ENCODE data around the gene LAPTM5.

The LAPTM5 gene

GRCh38 chr1:30787266-30787665, 29.7 kb upstream of the LAPTM5 start:
- DNase-seq (ENCODE audit: low spot score): no peak

- no peak for DNase-seq (ENCODE audit: low spot score)
These were observed 28.9 kb upstream of the LAPTM5 start for GRCh38 chr1:30786264-30786991.

- DNase-seq (ENCODE audit: low spot score): no peak
These were observed 28.1 kb upstream of the LAPTM5 start for GRCh38 chr1:30785714-30786113.

- no peak for DNase-seq (ENCODE audit: low spot score)
These were observed 27.6 kb upstream of the LAPTM5 start for GRCh38 chr1:30785181-30785580.

DNA sequence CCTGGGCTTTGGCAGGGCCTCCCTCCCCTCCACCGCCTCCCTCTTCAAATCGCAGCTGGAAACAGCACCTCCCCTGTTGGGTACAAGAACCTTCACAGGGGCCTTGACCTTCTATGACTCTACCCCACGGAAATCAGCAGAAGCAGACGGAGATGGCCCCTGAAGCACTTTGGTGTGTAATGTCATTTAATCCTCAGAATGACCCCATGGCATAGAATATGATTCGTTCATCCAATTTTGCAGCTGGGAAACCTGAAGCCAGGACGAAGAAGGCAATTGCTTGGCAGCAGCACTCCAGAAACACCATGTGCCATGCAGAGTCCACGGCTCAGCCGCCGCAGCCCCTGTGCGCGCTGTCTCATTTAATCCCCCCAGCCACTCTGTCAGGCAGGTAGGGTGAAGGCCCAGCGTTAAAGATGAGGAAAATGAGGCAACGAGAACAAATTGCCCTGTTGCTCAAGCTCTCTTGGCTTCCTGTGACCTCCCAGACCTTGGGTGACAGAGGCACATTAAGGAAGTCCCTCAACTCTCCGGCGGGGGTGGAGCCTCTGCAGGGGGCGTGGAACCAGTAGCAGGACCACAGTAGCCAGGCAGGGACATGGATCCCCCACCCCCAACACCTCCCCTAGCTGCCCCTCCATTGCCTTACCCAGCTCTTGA, 25.8 kb upstream of the LAPTM5 start:
- DNase-seq (ENCODE audit: low spot score): no peak

- DNase-seq (ENCODE audit: low spot score): peak; percentile 83
These were observed 25.0 kb upstream of the LAPTM5 start for GRCh38 chr1:30782361-30783255.

DNA sequence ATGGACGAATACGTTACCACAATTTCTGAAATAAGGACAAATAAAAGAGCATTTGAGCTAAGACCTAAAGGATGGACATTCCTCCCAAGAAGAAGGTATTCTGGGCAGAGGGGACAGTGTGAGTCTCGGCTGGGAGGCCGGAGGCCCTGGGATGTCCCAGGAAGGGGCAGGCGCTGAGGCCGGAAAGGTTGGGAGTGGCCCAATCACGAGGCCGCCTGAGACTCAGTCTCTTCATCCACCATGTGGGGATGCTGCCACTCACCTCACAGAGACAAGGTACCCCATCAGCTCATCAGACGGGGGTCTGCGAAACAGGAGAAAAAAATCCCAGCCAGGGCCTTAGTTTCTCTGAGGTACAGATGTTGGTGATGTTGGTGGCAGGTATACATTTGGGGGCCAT, 24.3 kb upstream of the LAPTM5 start:
- no peak for DNase-seq (ENCODE audit: low spot score)

- DNase-seq (ENCODE audit: low spot score): peak; percentile 60
These were observed 22.8 kb upstream of the LAPTM5 start for GRCh38 chr1:30780409-30780808.

DNA sequence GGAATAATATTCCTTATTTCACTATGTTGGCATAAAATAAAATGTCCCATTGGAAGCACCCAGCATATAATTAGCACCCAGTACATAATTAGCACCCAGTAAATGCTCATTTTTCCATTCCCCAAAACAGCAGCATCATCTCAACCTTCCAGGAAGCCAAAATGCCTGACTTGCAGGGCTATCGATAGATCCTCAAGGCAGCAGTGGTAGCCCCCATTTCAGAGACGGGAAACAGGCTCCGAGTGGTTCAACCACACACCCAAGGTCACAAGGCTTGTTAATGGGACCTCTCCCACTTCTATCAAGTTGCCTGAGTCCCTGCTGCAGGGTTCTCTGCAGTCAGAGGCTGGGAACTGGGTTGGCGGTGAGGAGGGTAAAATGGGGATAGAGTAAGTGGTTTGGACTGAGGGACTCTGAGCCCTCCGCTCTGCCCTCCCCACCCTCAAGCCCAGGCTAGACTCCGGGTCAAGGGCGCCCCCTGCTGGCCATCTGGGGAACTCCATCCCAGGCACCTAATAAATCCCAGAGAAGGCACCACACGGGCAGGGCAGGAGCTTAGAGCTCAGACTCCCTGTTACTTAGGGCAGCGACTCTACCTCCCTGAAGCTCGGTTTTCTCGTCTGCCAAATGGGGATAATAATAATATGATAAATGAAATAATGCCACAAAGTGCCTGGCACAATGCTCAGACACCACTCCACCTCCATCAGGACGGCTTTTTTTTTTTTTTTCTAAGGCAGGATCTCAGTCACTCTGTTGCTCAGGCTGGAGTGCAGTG, 21.9 kb upstream of the LAPTM5 start:
- DNase-seq (ENCODE audit: low spot score): peak; percentile 92

DNA sequence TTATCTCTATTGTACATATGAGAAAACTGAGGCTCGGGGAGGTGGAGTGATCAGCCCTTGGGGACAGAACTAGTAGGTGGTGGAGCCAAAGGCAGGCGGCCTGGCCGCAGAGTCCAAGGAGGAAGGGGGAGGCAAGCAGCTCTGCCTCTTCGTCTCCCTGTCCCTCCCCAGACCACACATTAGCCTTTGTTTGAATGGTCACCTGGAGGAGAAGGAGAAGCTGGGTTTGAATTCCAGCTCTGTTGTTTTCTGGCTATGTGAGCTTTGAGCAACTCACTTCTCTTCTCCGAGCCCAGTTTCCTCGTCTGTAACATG, 21.4 kb upstream of the LAPTM5 start:
- DNase-seq (ENCODE audit: low spot score): no peak

DNA sequence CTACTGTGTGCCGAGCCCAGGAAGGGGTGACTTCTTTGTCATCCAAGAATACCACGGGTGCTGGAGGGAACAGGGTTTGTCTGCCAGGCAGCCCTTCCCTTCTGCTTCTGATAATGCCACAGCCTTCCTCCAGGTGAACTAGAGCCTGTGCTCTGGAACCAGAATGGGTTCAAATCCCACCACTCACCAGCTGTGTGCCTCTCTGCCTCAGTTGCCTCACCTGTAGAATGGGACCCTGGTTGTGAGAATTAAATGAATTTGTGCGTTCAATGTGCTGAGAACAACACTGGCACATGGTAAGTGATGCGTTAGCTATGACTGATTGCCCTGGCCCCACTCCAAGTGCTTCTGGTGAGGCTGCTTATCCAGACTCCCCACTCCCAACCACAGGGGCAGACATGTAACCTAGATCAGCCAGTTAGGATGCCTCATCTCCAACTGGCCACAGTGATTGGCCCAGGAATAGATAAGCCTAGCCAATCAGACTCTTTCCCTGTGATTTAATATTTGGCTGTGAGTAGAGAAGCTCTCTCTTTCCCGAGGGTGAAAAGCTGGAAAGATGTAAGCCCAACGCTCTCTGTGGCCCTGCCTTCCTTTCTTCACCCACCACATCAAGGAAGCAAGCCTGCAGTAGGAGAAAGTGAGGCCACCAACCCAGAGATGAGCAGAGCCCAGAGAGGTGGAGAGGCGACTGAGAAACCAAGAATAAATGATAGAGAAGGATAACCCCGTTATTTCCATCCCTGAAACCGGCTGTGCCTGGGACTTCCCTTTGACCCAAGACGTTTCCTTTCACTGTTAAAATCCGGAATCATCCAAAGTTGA, 20.8 kb upstream of the LAPTM5 start:
- DNase-seq (ENCODE audit: low spot score): peak; percentile 67

DNA sequence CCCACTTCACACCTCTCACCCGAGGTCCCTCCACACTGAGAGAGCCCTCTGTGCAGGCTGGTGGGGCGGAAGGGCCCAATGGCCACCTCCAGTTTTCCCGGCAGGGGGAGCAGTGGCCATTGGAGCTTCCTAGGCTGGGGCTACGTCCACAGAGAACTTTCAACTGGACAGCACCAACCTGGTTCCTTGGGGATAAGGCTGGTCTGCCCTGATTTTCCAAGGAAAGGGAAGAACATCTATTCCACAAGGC, 20.3 kb upstream of the LAPTM5 start:
- no peak for DNase-seq (ENCODE audit: low spot score)

- DNase-seq (ENCODE audit: low spot score): no peak
These were observed 19.7 kb upstream of the LAPTM5 start for GRCh38 chr1:30777060-30777903.

DNA sequence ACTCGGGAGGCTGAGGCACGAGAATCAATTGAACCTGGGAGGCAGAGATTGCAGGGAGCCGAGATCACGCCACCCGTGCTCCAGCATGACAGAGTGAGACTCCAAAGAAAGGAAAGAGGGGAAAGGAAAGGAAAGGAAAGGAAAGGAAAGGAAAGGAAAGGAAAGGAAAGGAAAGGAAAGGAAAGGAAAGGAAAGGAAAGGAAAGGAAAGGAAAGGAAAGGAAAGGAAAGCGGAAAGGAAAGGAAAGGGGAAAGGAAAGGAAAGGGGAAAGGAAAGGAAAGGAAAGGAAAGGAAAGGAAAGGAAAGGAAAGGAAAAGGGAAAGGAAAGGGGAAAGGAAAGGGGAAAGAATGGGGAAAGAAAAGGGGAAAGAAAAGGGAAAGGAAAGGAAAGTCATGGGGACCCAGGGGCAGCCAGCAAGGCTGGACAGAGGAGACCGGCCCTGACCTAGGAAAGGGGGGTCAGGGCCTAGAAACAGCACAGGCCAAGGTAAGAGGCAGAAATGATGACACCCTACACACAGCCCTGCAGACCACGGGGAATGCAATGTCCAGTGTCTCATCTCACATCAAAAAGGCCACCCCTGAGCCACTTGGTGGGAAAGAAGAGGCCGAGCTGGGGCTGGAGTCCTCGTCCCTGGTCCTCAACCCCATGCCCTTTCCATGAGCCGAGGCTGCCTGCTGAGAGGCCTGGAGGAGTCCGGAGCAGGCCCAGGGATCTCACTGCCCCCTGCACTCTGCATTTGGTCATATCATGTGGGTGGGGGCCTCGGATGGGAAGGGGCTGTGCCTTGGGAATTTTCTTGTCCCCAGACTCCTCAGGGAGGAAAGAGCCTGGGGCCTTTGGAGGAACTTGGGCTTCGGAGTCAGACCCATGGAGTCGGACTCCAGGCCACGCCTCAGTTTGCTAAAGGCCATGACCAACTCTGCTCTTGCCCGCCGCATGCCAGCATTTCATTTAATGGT, 18.8 kb upstream of the LAPTM5 start:
- no peak for DNase-seq (ENCODE audit: low spot score)

- DNase-seq (ENCODE audit: low spot score): no peak
These were observed 17.9 kb upstream of the LAPTM5 start for GRCh38 chr1:30775433-30775975.

- no peak for DNase-seq (ENCODE audit: low spot score)
These were observed 17.2 kb upstream of the LAPTM5 start for GRCh38 chr1:30774550-30775432.

GRCh38 chr1:30773722-30774358, 16.3 kb upstream of the LAPTM5 start:
- DNase-seq (ENCODE audit: low spot score): no peak

- DNase-seq (ENCODE audit: low spot score): no peak
These were observed 13.4 kb upstream of the LAPTM5 start for GRCh38 chr1:30771005-30771404.
